NCI-H345 (cell line): Measurements from ENCODE around the gene VAT1L.
"Not testable (repeated sequence)": the region's sequence is repeated elsewhere in the genome, so short reads cannot be mapped to it uniquely, and the experiment has no call there.

Experiments
- DNase-seq: peaks from one replicate; lab custom pipeline; 2025; lab: John Stamatoyannopoulos, UW

Gene VAT1L

GRCh38 chr16:77956231-77956630, 167.9 kb downstream of the VAT1L start:
- no peak for DNase-seq

DNA sequence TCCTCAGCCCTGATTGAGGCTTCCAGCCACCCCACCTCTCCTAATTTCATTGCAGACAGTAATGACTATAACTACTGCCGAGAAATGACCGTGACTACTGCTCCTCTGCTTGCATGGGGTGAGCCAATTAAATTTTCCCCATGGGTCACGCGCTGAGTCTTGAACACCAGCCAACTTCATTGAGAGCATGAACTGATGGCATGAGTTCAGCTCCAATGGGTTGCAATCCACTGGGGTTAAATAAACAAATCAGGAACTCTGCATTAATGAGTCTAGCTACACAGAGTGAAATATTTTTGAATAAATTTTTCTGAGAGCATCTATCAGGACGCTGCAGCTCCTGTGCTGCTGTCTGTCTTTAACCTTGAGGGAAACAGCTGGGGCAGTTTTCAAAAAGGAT, 172.4 kb downstream of the VAT1L start:
- no peak for DNase-seq

DNA sequence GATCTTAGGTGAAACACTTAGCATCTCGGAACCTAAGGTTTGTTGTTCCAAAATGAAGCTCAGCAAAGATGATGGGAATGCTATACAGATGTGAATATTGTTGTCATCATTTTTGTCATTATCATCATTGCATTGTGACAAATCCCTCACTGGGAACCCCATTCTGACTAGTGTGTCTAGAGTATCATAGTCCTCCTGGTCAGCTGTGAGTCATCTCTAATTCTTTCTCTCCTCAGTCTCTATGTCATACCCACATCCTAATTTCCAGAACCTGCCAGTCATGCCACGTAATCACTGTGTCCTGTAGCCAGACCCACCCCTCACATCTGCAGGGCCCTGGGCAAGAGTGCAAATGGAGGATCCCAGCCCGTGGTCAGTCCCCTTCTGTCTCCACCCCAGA, 173.4 kb downstream of the VAT1L start:
- DNase-seq, result no peak

GRCh38 chr16:77962689-77963088, 174.3 kb downstream of the VAT1L start:
- no peak for DNase-seq

DNA sequence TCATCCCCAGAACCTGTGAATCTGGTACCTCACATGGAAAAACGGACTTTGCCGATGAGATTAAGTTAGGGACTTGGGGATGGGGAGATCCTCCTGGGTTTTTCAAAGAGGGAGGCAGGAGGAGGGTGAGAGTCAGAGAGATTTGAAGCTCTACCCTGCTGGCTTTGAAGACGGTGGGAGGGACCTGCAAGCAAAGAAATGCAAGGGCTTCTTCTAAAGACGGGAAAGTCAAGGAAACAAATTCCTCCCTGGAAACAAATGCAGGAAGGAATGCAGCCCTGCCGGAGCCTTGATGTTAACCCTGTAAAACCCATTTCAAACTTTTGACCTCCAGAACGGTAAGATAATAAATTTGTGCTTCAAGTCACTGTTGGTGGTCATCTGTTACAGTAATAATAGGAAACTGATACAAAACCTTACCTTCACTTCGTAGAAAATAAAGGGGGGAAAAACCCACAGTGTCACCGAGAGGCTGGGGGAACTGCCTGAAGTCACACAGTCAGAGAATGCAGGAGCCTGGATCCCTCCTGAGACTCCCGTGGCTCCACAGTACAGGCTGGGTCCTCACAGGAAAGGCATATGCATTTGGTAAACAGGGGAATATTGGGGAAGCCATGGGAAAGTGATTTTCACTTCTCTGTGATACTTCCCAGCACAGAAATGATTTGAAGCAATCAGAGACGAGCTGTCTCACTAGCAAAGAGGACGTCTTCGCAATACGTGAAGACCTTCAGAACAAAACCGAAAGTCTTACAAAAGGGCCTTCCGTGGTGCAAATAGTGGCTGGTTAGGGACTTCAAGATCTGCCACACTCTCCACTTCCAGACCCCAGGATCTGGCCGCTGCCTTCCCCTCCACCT, 175.1 kb downstream of the VAT1L start:
- DNase-seq, result no peak

- no peak for DNase-seq
These were observed 177.0 kb downstream of the VAT1L start for GRCh38 chr16:77965346-77965745.

- DNase-seq, result no peak
These were observed 178.9 kb downstream of the VAT1L start for GRCh38 chr16:77967054-77967904.

- no peak for DNase-seq
These were observed 181.5 kb downstream of the VAT1L start for GRCh38 chr16:77969861-77970260.

- no peak for DNase-seq
These were observed 182.0 kb downstream of the VAT1L start for GRCh38 chr16:77970371-77970770.

DNA sequence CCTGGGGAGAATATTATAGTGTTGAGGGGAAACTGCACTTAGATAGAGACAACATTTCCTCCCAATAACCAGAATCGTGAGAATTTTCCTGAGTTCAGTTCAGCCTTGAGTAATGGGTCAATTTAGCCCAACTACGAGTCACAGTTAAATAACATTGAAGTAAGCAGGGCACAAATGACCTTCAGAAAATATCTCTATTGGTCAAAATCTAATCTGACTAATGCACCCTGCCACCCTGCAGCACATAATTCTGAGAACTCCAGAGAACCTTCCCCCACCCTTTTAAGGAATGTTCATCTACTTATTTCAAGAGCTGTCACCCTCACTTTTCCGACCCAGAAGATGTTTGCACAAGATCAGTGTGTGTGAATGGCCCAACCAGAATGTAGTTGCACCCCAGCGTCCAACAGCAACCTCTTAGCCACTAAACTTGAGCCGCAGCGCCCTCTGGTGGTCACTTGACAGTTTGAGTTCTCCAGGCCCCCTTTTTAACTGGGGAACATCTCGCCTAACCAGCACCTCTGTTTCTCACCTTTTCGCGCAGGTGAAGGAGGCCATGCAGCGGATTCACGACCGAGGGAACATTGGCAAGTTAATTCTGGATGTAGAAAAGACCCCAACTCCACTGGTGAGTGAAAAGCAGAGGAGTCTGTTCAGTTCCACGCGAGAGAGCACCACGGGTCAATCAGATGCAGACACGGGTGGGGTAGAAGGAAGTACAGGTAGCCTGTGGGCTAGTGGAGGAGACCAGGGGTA, 183.1 kb downstream of the VAT1L start:
- DNase-seq, result peak; percentile 70

DNA sequence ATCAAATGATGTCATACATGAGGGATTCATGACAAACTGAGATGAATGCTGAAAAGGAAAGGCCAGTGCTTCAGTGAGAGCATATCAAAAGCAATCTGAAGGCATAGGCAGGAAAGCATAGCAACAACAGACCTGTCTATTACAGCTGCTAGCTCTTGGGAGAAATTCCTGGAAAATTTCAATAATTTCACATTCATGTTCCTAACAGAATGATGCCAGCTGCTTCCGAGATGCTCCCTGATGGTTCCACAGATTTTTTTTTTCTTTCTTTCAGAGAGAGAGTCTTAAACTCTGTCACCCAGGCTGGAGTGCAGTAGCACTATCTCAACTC, 183.7 kb downstream of the VAT1L start:
- no peak for DNase-seq

GRCh38 chr16:77974883-77975282, 186.5 kb downstream of the VAT1L start:
- no peak for DNase-seq

DNA sequence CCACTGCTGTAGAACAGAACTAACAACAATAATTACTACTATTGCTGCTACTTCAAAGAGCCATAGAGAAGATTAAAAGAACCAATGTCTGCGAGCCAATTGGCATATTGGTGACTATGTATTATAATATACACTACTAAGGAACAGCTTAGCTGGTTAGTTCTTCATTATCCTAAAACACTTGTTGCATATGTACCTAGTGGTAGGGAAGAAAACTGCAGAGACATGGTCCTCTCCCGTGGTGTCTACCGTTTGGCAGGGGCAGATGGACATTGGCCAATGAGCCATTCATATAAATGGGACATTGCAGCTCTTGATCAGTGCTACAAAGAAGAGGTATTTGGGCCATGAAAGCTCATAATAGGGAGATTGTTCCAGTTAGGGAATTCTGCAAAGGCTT, 187.6 kb downstream of the VAT1L start:
- no peak for DNase-seq

- DNase-seq, result no peak
These were observed 189.0 kb downstream of the VAT1L start for GRCh38 chr16:77977339-77977738.

- DNase-seq, result no peak
These were observed 196.7 kb downstream of the VAT1L start for GRCh38 chr16:77985111-77985510.

GRCh38 chr16:77986011-77986740, 197.8 kb downstream of the VAT1L start:
- DNase-seq, result no peak

- DNase-seq, result no peak
These were observed 199.4 kb downstream of the VAT1L start for GRCh38 chr16:77987810-77988209.

GRCh38 chr16:77989846-77990245, 201.5 kb downstream of the VAT1L start:
- no peak for DNase-seq

DNA sequence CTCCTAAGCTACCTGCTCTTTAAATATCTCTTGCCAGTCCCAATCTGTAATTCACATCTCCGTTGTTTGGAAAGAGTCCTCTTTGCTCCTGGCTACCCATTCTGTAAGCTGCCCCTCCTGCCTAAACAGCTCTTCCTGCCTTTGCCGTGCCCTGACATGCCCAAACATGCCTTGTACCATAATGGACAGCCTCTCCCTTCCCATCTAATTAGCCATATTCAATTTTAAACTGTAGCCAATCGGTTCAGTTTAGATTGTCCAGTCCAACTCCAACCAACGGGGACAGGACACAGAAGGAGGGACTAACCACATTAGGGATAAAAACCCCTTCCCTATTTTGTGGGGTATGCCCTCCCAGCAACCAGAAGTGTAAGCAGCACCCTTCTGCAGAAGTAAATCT, 203.3 kb downstream of the VAT1L start:
- no peak for DNase-seq

DNA sequence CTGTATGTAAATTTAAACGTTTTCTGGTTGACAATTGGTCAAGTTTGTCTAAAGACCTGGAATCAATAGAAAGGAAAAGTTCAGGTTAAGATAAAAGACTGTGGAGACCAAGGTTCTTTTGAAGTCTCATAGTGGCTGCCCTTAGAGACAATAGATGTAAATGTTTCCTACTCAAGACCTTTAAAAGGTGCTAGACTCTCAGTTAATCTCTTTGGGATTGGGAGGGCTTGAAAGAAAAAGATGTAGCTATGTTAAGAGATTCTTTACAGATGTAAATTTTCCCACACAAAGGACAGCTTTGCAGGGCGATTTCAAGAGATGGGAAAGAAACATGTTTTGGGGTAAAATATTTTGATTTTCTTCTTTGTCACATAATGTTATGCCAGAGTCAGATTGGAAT, 204.0 kb downstream of the VAT1L start:
- DNase-seq, result not testable (repeated sequence)

DNA sequence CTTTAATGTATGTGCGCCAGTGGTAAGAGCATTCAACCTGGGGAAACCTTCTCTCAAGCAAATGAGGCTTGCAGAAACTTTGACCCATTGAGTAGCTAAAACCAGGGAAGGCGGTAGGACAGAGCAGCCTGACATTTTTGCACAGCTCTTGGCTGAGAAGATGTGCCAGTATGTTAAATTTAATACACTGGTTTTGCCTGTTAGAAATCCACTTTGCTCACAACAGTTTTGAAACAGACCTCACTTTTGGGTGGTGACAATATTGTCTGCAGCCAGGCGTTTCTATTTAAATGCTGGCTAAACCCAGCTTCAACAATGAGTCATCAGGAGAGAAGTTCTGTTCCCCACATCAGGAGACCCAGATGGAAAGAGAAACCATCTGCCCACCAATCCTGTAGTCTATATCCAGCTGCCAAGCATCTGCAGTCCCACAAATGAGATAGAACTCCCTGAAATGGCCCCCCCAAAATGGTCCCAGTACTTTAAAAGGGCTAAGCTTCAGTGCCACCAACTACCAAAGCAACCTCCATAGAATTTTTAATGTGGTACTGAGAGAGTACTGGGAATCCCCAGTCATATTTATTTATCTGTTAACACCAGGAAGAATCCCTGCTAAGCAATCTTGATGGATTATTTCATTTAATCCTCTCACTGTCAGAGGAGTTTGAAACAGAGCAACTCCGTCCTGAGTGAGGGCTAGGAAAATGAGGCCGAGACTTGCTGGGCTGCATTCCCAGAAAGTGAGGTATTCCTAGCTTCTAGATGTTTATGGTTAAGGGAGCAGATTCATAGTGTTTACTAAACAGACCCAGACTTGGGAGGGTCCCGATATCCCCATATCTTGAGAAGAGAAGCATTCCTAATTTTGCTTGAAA, 205.0 kb downstream of the VAT1L start:
- DNase-seq, result no peak
